Neural cell (in vitro differentiated cells): ENCODE data around the gene CIROP.

Experiments used
- CTCF ChIP-seq: fragments of 450-650 bp; IDR thresholded peaks from 2 replicates; pipeline ENCODE4 v1.5.1; 2014; ENCODE audit warnings: antibody characterized with exemption, mild to moderate bottlenecking, moderate library complexity; ENCODE audit not compliant: poor library complexity, severe bottlenecking
- EZH2 ChIP-seq: fragments of 200-600, 300-800 bp; shearing (Covaris generic), sonication (generic); IDR thresholded peaks from 2 replicates; pipeline ENCODE4 v1.6.1; 2014; ENCODE audit warnings: antibody characterized with exemption, low read length, borderline replicate concordance, mild to moderate bottlenecking; ENCODE audit not compliant: insufficient read depth, poor library complexity, severe bottlenecking
- SMC3 ChIP-seq: fragments of 450-650 bp; conservative IDR thresholded peaks from 2 replicates; pipeline ENCODE4 v1.6.1; 2014; ENCODE audit warnings: antibody characterized with exemption, mild to moderate bottlenecking, moderate library complexity; ENCODE audit not compliant: poor library complexity

GRCh38 chr14:23131482-23131881 is 26.7 kb upstream of the CIROP start:
- TF ChIP-seq EZH2: no peak
- no peak for TF ChIP-seq SMC3
- no peak for TF ChIP-seq CTCF
